SHP77 (cell line): ENCODE measurements around the gene TRIM25.
A peak's percentile ranks its signal among the peaks of the same experiment; 100 is the strongest.
"Not testable (repeated sequence)": the region's sequence is repeated elsewhere in the genome, so short reads cannot be mapped to it uniquely, and the experiment has no call there.

Experiments
- DNase-seq, 2 experiments: peaks; one replicate each; lab custom pipeline; 2025; lab: John Stamatoyannopoulos, UW

TRIM25 gene, protein sequence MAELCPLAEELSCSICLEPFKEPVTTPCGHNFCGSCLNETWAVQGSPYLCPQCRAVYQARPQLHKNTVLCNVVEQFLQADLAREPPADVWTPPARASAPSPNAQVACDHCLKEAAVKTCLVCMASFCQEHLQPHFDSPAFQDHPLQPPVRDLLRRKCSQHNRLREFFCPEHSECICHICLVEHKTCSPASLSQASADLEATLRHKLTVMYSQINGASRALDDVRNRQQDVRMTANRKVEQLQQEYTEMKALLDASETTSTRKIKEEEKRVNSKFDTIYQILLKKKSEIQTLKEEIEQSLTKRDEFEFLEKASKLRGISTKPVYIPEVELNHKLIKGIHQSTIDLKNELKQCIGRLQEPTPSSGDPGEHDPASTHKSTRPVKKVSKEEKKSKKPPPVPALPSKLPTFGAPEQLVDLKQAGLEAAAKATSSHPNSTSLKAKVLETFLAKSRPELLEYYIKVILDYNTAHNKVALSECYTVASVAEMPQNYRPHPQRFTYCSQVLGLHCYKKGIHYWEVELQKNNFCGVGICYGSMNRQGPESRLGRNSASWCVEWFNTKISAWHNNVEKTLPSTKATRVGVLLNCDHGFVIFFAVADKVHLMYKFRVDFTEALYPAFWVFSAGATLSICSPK

DNA sequence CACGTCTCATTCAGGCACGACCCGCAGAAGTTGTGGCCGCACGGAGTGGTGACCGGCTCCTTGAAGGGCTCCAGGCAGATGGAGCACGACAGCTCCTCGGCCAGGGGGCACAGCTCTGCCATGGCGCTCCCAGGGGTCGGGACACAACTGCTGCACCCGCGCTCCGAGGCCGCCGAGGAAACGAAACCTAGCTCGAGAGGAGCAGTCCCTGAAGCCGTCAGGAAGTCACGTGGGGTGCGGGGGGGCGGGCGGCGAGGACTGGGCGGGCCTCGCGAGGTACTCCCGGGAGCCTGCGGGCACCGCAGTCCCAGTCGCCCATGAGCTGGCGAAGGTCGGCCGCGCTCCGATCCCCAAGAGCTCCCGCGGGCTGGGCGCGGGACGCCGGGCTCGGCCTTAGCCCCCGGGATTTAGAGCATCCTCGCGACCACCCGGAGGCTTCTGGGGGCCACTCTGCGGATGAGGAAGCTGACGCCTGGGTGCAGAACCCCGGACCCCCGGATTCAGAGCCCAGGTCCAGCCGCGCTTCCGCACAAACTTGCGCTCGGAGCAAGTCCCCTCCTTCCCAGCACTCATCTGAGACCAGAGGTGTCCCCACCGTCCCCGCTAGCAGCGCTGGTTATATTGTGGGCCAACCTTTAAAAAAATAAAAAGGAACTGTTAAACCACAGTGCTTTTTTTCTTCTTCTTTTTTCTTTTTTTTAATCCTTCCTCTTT, at the start of gene TRIM25:
TSS of gene TRIM25 (minus strand) at position 183 of the 714 bp plus-strand sequence. CDS start at position 122, 61 bp downstream.
- peak; percentile 64 to 84 for DNase-seq

DNA sequence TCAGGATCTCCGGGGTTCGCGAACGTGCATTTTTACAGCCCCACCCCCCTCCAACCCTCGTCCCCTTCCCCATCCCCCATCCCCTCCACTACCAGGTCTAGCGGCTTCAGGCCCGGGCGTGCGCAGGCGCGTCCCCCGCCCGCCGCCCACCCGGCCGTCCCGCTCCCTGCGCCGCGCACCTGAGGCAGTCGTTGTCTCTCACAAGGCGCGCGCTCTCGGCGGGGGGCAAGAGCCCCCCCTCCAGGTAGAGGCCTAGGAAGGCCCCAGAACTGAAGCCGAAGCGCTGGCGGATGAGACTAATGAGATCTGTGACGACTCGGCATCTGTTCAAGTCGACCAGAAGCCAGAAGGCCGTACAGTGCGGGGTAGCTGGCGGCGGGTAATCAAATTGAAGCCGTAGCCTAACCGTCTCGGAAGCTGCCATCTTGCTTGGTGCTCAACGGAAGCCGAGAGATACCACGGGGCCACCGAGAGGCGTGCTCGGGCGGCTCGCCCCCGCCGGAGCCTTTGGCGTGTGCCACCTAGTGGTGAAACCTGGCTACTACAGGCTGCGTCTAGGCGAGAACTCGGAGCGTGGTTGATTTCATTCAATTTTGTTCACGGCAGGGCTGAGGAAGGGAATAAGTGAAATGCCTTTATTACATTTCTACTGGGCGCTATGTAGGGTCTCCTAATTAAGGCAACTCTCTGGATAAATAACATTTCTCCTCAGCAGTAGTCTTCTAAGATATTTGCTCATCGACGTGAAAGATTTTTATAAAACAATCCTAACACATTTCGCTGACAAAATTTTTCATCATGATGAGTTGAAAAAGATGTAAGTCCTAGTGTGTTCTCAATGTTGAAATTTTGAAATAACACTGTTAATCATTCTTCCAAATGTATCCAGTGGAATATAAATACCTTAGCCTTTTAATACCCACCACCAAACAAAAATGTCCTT, 47.0 kb upstream of the TRIM25 start, which contains the start of gene COIL:
TSS of gene COIL (minus strand) at position 455 of the 943 bp plus-strand sequence. CDS start at position 424, 31 bp downstream.
- DNase-seq, result peak; percentile 80 to 89

DNA sequence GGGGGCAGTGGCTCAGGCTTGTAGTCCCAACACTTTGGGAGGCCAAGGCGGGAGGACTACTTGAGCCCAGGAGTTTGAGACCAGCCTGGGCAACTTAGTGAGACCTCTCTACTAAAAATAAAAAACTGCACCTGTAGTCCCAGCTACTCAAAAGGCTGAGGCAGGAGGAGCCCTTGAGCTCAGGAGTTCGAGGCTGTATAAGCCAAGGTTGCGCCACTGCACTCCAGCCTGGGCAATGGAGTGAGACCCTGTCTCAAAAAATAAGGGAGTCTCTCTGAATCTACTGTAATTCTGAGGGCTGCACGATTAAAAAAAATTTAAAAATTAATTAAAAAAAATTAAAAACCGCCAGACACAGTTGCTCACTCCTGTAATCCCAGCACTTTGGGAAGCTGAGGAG, 43.1 kb upstream of the TRIM25 start:
- DNase-seq, result no peak

DNA sequence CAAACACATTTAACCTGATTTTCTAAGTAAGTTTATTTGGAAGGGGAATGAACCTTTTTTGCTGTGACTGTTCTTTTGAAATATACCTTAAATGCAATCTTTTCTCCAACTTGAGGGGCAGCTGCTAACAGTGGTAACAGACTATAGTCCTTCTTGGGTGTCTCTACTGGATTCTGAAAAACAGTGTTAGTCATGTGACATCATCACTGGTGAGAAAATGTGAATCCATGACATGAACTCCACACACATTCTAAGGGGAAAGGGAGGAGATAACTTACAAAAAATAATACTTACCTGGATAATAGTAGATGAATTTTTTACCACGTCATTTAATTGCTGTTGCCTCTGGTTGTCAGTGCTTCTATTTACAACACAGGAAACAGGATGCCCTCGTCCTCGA, 35.7 kb upstream of the TRIM25 start:
- DNase-seq, result no peak

DNA sequence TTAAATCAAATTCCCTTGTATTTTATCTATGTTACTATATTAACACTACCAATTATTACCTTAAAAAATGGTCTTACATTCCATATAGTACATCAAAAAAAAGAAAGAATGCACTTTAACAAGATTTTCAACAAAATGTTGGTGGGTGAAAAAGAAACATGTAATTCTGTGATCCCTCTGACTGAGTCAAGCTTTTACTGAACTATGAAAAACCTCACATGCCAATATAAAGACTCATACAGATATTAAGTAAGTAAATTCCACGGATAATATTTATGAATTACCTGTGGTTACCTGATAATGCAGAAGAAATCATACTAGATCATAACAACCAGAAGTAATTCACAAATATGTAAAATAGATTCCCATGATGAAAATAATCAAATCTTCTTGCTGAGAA, 34.6 kb upstream of the TRIM25 start:
- no peak for DNase-seq

DNA sequence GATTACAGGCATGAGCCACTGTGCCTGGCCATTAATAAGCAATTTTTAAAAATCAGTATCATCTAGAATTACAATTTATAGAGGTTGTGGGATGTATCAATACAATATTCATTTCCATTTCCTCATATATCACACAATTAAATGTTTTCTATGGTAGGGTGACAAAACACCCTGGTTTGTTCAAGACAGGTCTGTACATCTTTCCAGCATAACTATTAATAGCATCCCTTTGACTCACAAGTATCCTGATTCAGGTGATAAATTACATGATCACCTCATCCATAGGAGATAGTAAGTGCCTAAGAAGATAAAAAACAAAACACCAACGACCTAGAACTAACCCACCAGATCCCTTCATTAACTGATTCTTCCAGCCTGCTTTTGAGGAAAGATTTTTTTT, 33.9 kb upstream of the TRIM25 start:
- no peak for DNase-seq

DNA sequence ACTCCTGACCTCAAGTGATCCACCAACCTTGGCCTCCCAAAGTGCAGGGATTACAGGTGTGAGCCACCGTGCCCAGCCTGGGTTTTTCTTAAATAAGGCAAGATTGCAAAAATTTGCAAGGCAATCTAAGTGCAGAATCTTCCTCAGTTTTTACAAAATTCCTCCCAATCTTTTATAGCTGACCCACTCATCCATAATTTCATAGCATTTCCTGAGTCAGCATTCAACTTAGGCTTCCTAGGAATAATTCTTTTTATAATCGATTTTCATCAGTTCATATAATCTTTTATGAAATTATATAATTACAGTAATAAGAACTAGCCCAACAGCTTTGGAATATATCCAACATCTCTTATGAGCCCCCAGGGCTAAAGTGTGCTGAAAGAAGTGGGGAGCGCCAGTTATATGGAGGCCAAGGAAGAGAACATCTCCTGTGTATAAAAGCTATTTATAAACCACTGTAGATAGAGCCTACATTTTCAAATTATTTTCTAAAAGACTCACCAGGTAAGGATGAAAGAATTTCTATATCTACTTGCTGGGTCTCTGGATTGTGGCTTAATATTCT, 32.2 kb upstream of the TRIM25 start:
- DNase-seq, result no peak

DNA sequence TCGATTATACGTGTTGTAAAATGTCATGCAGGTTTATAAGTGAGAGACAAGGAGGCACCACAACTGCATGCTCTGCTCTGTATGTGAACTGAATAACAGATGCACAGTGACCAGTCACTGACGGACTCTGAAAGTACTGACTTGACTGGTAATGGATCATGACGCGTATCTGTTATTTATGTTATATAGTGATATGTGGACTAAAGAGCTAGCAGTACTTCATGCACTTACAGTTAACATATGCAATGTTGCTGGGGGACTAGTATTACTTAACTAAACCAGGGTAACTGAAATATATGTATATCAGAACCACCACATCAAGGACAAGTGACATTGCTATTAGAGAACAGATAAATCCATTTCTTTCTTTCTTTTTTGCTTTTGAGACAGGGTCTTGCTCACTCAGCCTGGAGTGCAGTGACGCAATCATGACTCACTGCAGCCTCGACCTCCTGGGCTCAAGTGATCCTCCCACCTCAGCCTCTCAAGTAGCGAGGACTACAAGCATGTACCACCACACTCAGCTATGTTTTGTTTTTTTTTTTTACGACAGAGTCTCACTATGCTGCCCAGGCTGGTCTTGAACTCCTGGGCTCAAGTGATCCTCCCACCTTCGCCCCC, 29.8 kb upstream of the TRIM25 start:
- DNase-seq, result no peak

DNA sequence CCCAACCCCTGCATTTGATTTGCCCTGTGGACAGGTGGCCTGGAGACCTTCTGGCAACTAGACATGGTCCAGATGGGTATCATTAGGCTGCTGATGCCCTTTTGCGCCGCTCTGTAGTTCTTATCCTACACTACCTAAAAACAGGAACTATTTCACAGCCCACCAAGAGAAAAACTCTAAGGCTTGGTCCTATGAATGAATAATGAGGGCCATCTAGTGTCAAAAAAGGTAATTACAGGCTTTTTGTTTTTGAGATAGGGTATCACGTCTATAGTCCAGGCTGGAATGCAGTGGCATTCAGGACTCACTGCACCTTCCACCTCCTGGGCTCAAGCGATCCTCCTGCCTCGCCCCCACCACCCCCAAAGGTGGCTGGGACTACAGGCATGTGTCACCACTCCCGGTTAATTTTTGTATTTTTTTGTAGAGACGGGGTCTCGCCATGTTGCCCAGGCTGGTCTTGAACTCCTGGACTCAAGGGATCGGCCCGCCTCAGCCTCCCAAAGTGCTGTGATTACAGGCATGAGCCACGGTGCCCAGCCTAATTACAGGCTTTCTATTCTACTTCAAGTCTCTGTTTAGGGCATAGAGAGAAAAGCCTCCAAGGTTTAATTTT, 26.1 kb upstream of the TRIM25 start:
- peak; percentile 14 to 44 for DNase-seq

DNA sequence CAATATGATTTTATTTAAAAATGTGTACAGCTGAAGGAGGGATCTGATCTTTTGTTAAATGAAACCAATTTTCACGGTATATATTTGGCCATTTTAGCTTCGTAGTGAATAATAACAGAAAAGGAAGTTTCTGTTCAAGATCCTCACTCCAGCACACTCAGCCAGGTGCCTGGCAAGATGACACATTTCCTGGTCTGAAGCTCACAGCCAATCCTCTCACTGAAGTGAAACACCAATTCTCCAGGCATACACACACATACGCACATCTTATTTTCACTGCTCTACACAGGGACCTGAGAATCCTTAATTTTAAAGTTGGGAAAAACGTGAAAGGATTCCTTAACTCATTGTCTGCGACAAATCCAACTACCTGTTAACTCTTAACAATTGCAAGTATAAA, 24.4 kb upstream of the TRIM25 start:
- DNase-seq, result not testable (repeated sequence)

DNA sequence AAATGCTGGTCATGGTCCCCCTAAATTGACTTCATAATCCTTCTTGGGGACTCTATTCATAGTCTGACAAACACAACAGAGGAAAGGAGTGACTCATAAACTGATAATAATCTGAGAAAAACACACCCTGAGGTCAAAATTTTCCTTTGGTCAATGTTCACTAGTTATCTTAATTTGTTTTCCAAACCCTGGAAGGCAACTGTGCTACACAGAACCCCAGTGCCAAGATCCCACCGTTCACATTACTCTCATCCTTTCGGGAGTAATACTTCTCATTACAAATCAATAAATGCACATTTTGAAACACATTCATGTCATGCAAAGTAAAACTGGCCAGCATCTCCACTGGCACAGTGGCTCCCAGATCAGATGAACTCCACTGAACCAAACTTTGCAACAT, 23.8 kb upstream of the TRIM25 start:
- DNase-seq, result no peak

DNA sequence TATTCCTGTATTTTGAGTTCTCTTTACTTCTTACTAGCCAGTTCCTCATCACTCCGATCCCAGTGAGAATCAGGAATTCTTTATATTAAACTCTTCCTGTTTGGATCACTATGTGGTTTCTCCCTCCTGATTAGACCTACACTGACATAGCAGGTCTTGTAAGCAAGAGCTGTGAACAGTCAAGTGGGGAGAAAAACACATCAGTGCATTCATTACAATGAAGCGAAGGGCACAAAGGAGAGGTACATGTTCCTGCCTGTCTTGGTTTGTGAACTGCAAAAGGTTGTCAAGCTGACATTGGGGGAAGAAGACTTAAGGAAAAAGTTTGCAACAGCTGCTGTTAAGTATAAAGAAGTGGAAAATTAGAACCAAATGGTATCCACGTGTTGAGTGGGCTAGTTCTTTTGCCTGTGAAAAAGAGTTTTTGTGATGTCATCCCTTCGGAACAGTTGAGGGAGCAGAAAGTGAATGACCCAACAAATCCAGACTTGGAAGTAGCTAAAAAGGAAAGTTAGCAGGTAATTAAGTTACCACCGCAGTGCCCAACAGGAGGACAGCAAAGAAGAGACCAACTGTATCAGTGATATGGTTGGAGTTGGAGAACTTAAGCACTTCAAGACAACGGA, 23.0 kb upstream of the TRIM25 start:
- no peak for DNase-seq

DNA sequence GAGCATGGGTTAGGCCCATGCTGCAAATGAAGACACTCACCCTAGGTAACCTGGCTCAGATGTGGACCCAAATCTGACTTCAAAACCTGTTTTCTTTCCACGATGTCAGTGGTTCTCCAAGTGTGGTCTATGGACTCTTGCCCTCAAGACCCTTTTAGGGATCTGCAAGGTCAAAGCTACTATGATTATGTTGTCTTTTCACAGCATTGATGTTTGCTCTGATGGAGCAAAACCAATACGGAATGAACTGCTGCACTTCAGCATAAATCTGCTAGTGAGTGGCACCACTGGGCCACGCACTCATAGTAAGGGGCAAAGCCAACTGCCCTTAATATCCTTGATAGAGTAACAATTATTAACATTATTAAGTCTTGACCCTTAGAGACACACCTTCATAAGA, 21.6 kb upstream of the TRIM25 start:
- no peak for DNase-seq

DNA sequence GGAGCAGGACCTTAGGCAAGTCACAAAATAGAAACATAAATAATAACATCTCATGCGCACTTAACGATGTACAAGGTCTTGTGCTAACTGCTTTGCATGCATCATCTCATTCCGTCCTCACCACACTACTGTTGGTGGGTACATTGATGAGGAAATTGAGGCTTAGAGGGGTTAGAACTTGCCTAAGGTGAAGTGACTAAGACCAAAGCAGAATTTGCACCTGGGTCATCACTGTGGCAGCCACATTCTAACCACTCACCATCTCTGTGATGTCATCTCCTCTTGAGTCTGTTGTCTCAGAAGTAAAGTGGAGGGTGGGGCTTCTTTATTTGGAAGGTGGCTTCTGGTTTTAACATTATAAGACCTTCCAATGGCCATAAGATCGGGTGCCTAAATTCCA, 20.4 kb upstream of the TRIM25 start:
- no peak for DNase-seq

DNA sequence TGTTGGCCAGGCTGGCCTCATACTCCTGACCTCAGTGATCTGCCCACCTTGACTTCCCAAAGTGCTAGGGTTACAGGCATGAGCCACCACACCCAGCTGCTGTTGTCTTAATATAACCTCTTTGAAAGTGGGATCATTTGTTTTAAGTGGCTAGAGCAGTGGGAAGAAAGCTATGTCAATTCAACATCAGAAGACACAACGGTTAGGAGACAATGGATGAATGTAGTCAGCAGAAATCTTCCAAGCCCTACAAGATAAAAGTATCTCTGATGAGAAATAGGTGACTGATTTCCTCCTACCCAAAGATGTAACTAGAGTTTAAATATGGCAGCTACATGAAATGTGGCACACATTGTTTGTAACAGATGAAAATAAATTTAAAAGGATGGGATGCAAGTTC, 20.0 kb upstream of the TRIM25 start:
- DNase-seq, result no peak

DNA sequence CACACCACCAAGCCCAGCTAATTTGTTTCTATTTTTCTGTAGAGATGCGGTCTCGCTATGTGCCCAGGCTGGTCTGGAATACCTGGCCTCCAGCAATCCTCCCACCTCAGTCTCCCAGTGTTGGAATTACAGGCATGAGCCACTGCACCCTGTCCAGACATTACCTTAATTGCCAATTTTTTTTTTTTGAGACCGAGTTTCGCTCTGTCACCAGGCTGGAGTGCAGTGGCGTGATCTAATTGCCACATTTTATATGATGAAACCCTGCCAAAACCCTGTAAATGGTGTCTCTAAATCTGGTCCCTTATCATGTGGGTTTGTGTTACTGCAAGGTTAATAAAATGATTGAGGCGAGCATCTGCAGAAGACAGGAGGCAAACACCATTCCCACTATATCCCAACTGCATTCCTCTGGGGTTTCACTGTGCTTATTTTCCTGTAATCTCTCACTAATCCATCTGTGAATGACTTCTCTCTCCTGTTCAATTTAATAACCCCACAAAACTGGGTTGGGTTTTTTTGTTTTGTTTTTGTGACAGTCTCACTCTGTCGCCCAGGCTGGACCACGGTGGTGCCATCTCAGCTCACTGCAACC, 19.4 kb upstream of the TRIM25 start:
- DNase-seq, result no peak

DNA sequence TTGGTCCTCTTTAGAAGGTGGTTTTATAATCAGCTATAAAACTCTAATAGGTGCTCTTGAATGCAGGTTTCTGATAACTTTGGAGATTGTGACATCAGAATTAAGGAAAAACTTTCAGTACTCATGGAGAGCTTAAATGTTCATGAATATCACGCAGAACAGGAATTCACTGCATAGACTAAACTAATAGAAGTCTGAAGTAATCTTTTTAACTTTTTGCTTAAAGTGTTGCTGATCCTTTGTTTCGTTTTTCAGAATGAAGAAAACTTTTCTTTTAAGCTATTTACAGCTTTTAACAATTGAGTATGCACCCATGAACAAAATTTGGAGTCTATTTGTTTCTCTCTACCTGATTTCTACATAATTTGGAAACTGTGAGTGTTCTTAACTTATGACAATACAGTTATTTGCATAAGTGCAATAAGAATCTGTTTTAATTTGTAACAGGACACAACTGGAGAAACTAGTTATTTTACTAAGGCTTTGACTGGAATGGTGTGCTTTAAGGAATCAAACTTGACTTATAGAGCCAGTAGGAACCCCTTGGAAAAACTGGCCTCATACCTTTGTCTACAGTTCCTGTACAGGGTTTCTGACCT, 17.0 kb upstream of the TRIM25 start:
- no peak for DNase-seq

DNA sequence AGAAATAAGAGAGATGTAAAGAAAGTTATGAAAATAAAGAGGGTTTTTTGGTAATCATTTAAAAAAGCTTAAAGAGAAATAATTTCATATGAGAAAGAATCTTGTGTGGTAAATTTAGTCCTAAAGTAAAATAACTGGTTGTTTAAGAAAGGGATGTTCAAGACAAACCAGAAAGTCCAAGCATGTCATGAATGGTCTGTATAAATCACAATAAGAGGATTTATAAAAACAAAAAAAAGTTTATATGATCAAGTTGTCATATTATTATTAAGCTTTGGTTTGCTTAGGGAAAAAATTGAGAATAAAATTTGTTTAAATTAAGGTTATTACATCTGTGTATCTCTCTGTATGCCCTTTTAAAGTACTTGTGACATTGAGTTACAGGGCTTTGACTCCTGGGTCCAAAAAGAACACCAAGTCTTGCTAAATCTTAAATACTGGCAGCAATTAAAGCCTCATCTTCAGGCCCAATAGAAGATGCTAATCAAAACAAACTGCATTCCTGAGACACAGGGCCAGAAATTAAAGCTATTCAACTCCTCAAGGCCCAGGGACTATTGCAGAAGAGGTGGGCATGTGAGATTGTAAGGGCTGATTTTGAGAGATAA, 15.6 kb upstream of the TRIM25 start:
- no peak for DNase-seq

DNA sequence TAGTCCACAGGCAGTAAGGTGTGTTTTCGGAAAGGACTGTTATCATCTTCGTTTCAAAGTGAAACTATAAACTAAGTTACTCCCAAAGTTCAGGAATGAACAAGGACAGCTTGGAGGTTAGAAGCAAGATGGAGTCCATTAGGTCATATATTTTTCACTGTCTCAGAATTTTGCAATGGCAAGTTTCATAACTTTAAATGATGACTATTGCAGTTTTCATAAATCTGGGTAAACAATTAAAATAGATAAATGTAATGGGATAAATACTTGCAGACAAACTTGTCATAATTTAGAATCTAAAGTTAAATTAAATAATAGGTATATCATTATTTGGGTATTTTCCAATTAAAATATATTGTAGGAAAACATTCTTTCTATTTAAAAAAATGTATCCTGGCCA, 14.7 kb upstream of the TRIM25 start:
- DNase-seq, result no peak
